ENCODE results near the gene IRX6.

The IRX6 gene

DNA sequence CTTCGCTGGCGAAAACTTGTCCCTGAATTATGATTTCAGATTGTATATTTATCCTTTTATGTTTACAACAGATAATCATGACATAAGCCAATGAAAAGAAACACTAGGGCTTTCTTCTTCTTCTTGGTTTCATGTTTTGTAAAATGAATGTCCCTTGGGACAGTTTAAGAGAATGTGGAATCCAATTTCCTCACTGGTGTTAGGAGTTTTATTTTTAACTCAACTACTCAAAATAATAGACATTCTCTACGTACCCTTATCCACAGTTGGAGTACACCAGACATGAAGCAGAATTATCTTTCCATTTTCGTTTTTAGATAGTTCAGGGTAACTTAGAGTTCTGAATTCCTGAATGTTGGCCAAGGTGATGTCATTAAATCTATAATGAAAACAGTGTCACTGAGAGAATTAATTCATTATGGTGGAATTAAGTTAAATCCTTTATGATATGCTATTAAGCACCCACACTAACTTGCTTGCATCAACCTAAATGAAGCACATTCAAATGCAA, 43.4 kb downstream of the IRX6 start:
- no peak for DNase-seq

DNA sequence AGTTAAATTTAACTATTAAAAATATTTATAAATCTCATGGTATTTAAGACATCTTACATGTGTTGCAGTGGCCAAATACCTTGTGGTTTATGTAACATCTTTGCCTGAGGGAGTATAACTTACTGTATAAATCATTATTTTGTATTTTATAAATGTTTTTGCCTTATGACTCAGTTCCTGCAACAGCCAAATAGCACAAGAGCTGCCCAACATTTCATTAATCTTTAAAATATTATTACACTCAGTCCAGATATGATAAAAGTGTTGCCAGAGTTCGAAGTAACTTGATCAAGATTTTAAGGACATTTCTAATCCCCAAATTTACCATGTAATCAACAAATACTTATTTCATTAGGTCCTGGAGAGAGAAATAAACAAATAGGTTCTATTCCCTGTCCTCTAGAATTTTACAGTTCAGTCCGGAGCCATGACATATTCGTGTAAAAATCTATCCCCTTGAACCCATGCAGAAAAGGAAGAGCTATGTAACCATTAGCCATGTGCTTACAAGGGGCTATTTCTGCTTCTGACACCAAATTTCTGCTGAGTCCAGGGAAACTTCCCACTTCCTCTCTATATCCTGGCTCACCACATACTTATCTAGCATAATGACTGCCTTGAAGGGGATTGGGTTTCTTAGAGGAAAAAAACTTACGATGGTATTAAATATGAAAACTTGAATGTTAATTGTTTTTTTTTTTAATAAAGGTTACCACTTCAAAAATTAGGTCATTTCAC, 44.0 kb downstream of the IRX6 start:
- DNase-seq = peak in 1 of 51 donors; percentile 14

DNA sequence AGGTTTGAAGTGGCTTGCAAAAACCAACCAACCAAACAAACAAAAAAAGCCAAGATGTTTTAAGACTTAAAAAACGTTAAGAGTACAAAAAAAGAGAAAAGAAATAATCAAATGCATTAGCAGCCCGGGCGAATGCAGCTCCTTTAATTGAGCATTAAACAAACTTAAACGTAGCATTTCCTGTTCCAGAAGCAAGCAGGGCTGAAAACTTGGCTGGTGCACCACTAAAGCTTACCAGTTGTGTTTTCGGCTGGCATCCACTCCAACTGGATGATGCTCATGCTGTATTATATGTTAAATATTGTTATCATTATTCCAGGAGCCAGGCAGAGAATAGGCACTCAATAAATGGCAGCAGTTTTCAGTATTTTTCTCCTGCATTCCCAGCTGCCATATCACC, 45.1 kb downstream of the IRX6 start:
- DNase-seq = no peak

DNA sequence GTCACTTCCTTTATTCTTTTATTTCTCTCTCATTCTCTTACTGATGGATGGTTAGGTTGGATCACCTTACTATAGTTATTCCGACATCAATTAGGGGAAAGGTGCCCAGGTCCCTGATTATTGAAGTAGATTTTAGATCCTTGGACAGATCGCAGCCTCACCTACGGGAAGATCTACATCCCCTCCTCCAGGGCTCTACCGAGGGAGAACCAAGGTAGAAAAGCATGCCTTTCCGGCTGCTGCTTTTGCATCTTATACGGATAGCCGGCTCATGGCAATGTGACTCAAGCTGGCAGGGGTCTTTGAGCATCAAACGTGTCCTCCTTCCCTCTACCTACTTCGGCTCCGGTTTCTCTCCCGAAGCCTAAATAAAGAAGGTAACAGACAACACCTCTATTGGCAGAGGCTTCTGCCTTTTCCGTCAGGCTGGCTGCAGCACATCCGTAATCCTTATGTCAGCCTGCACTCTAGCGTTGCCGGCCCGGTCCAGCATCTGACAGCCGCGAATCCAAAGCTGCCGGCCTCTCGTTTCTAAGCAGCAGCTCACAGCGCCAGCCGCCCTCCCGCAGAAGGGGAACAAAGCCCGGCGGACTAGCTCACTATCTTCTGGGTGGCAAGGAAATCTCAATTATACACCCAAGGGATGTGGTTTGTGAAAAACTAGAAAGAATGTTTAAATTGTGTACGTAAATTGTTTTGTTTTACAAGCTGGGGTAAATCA, 46.9 kb downstream of the IRX6 start:
- DNase-seq = peak in 50 of 51 donors; percentile 4 to 84 (median 57)

DNA sequence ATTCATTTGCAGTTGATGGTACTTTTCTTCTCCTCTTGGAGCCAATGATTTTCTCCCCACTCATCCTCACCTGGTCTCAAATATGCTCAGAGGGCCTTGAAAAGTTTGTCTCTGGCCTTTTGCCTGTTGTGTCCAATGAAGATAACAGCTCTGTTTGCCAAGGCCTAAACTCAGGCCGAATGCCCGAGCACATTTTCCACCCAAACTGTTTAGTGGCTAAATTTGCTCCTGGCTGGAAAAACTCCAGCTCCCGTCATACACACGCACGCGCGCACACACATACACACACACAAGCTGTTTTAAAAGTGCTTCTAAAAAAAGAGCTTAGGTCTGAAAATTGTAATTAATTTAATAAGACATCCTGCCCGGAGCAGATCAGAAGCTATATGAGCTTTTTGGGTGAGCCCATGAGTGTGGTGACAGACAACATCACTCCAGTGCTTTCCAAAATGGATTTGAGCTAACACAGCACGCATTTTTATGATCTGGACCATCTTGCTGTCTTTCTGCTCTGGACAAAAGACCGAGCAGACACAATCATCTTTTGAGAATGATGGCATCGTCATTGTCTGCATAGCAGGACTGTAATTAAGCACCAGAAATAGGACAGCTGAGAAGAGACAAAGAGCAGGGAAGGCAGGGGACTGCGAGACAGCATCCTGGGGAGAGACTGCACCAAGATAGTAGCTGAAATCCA, 48.9 kb downstream of the IRX6 start:
- no peak for DNase-seq

DNA sequence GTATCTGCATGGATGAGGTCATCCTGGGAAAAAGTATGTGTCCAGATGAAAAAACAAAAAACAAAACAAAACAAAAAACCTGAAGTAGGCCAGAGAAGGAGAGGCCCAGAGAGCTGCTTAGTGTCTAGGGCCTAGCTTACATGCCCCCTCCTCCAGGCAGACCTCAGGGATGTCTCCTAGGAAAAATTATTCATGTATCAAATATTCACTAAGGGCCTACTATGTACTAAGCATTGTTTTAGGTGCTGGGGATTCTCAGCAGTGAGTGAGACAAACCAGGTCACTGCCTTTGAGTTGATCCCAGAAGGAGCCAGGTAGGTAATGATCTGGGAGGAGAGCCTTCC, 49.5 kb downstream of the IRX6 start:
- no peak for DNase-seq

DNA sequence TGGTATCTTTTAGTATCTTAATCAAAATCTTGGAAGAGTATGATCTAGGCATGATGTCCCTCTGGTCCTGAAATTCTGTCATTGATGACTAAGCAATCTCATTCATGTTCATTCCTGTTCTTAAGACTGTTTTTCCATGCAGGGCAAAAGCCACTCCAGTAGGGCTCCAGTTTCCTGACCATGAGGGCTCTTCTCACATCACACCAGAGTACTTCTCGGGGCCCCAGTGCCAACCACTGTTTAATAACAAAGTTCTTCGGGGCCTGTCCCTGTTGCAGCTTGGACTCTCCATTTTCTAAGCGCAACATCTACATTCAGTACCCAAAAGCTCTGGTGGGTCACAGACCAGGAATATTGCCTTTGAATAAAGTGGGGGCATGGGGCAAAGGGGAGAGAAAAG, 52.0 kb downstream of the IRX6 start:
- DNase-seq = no peak

DNA sequence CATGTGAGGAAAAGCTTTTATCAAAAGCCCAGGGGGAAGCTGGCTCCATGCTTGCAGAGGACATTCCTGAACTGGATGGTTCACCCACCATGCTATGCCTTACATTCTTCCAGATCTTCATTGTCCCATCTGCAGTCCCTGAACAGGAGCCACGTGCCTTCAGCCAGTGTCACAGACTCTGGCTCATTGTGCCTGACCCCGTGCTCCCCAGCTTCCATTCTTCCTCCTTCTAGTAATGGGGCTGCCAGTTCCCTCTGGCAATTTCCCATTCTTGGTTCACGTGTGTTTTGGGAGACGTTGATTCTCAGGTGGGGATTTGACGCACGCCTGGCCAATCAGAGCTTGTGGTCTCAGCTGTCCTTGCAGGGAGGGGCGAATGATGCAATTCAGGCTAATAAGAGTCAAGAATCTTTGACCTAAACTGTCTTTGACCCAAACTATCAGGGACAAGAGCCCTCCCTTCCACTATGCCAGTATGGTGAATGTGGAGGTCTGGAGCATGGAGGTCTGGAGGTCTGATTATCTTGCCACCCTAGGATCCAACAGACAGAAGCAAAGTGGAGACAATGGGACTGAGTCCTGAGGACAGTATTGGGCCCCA, 52.7 kb downstream of the IRX6 start:
- DNase-seq = no peak

DNA sequence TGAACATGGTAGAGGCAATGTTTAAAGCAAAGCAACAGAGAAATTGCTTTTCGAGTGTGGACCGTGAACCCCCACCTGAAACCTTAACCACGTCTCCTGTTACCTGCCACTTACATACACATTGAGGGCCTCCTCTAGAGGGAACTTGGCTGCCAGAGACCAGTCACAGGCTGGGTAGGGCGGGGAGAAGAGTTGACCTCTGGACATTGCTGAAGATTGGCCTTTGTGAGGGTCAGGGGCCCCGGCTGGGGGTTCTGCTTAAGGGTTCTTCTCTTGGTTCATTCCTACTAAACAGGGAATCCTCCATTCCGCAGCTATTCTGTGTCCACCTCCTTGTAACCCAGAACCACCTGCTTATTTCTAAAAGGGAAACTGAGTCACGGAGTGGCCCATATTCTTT, 53.8 kb downstream of the IRX6 start:
- DNase-seq = no peak

DNA sequence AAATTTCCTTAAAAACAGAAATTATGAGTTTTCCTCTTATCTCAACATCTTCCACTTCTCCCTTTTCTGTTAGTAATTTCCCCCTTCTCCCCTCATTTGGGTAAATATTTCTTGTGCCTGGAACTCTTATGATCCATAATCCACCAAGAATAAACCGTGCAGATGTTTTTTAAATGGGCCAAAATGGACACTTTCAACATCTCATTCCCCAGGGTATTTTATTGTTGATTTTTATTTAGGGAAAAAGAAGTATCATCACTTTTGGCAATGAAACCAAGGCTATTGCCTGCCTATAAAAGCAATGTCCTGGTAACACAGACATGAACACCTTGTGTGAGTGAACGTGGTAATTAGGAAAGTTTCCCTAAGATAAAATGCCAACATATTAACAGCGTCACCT, 54.6 kb downstream of the IRX6 start:
- no peak for DNase-seq

DNA sequence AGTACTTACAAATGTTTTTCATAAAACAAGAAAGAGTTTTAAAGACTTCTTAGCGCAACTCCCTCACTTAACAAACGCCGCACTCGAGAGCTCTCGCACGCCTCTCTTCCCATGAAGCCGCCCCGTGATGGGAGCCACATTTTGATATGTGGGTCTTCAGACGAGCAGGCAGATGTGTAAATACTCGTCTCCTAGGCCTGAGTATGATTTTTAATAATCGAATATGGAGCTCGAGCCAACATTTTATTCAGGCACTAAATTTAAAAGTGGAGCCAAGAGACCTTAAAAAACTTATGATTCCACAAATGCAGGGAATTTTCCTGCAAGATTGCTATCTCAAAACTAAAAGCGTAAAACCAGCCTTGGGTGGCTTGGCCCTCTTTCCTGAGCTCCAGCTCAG, 55.4 kb downstream of the IRX6 start:
- no peak for DNase-seq

DNA sequence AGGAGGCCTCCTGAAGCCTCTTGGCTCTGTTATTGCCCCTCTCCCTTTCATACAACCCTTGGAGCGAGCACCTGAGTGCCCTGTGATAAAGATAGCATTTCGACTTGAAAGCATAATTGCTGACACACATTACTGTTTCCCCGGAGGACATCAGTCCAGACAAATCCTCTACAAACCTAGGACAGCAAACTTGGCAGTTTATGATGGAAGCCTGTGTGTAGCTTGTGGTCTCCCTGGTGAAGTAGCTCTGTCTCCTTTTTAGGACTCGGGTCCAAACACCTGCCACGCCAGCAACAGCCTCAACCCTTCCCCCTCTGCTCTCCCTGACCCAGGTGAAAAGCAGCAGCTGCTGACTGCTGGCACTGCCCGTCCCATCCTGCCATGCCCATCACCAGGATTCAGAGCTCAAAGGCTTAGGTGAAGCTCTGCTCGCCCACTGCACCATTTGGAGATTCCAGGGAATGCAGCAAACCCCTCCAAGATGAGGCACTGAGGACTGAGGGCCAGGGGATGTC, 55.9 kb downstream of the IRX6 start:
- DNase-seq = no peak

Data from hypothalamus (tissue), 51 donors.